Posterior vena cava (tissue), 2 donors: Measurements from ENCODE around the gene SMIM27. TPM values are rescaled to one million over a fixed set of nuclear protein-coding genes. Genes with fewer than 3 reads are reported as not detected.

ENCODE experiments used
- DNase-seq: peaks from one replicate; pipeline ENCODE4 v3.0.0-alpha.2; 2020; ENCODE audit warnings: low spot score
- intact Hi-C, 2 donors: fragments of 100-400 bp; cut with DNase I; formaldehyde crosslinking; loops; one replicate each; pipeline versions ENCODE4 v1.14.1 to v1.14.2; 2022 to 2023
- total RNA-seq, 2 donors: library from RNA; stranded (reverse); fragmentation: NEBNext Ultra II Directional; extraction: Animal tissue kit (Norgen Biotek cat#: 25700); gene quantifications; one replicate each; pipeline ENCODE4 v1.2.1, GENCODE V29; 2021
- donor health status: DM: yes; HTN: yes; CAD: no.
- donor health status: DM: yes; HTN: yes; CAD: no.

Gene SMIM27
- total RNA-seq, 2 donors from 2014 or later = 9.6 to 10.7 TPM

DNA sequence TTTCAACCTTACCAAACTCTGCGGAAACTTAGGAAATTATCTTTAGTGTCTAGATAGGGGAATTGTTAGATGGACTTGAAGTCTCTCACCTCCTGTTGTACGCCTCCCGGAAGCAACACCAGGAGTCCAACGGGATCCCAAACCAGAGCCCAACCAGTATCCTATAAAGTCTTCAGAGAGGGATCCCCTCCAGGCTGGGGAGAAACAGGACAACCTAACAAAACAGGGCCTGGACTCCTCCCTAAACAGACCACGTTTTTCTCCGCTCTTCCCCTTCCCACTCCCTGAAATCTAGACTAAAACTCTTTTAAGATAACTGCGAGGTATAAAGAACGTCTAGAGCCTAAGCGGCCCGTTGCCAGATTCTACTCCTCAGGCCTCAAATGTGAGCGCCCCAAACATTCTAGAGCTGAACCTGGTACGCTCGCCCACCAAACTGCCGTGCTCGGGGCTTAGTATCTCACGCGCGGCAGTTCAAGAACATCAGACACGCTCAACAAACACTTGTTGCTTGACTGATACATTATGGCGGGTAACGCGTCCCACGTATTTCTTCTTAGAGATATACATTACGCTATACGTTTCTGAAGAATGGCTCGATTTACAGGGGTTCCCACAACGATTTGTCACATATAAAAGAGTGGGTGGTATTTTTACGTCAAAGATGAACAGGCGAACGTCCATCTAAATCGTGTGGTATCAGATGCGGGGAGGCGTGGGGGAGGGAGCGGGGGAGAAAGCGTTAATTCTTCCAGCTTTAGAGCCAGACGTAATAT lies 663 bp upstream of the SMIM27 start:
- intact Hi-C loops = no loop called here
- DNase-seq = no peak

DNA sequence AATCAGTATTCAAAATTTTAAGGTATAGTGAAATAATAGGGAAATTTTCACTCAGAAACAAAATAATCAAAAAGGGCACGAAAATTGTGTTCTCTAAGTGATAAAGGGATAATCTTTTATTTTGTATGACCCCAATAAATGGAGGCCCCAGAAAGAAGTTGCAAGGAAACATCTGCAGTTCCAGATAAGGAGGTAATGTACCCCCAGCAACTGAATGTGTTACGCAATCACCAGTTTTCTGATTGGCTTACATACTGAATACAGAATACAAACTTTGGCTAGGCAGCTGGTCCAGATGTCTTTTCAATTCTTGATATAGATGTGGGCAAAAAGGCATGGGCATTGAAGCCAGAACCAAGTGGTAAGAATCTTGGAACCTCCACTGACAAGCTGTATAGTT lies 2.0 kb downstream of the SMIM27 start:
- DNase-seq = no peak
- intact Hi-C loops = no loop called here

DNA sequence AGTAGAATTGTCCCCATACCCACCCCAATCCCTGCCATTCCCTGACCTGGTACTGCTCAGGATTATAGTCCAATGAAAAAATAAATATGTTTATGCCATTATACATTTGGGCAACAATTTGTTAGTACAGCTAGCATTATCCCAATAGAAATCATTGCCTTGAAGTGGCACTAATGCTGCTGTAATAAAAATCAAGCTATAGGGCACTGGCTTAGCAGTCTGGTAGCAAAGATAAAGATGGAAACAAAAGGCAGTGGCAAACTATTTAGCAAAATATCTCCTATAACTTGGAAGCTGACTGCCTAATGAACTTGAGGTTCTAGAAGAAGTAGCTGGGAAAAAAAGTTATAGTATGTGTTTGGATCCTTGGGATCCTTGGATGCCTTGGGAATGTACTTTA lies 2.5 kb downstream of the SMIM27 start:
- no peak for DNase-seq
- intact Hi-C loops = no loop called here

GRCh38 chr9:32558408-32558934 lies 6.3 kb downstream of the SMIM27 start:
- DNase-seq = no peak
- intact Hi-C loops = no loop called here

DNA sequence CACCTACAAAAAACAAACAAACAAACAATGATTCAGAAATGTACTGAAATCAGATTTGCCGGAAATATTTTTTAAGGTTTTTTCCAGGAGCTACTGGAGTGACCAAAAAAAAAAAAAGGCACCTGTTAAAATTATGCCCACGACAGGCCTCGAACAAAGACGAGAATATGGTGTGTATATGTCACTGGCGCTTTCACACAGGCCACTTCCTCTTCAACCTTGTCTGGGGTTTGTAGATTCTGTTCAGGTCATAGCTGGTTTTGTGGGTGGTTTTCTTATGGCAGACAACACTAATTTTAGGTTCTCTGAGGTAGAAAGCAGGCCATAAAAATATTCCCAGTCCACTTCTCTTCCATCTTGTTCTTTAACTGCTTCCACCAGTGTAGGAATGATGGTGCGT lies 13.8 kb downstream of the SMIM27 start:
- intact Hi-C loops = no loop called here
- no peak for DNase-seq

DNA sequence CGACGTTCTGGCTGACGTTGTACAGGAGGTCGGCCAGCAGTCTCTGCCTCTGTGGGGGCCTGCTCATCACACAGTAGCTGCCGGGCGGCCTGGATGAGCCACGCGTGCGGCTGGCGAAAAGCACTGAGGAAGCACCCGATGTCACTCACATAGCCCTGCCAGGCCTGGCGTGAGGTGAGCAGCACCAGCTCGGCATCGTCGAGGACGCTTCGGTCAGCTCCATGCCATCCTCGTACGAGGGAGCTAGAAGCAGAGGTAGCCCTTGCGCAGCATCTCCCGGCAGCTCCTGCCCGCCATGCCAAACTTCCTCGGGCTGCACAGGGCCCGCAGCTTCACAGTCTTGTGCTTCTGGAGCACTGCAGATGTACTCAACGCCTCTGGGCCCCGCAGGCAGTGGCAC lies 14.6 kb downstream of the SMIM27 start:
- no peak for DNase-seq
- intact Hi-C loops = no loop called here

- intact Hi-C loops = loop anchor here in 1 of 2 donors (1.0 kb wide), 1 partner anchor 22 kb away; no protein-coding TSS in a partner anchor
- DNase-seq = no peak
Observed at GRCh38 chr9:32570262-32570661, 18.1 kb downstream of the SMIM27 start.

DNA sequence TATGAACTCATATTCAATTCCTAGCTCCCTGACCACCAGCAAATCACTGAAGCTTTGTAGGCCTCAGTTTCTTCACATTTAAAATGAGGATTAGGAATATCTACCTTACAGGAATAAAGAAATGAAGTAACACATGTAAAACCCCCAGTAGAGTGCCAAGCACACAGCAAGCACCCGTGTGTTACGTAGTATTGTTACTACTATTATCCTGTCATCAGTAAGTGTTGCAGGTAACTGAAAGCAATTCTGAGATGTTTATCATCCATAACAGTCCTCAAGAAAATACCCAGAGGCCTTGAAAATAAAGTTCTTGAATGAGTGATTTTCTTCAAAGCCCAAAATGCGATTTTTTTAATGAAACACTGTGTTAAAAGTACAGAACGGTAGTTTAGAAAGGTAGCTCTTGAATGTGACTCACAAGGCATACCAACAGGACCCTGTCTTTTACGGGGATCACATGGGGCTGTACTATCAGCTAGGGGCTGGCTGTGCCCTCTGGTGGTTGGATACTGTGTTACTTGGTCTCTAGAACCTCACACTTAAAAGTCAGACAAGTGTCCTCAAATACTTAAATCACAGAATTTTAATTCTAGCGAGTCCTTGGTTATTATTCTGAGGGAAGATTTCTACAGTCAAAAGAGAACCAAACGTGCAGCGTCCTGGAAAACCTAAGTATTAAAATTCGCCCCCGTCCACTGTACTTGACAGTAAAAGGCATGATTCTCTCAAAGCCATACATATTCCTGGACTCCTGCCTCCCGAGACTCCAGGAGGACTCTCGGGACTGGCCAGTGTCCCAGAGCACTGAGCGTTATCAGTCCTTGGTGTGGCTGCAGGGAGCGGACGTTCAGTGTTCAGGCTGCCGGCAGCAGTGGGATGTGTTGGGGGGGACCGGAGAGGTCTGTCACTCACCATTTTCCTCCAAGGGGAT lies 20.1 kb downstream of the SMIM27 start:
- intact Hi-C loops = no loop called here

DNA sequence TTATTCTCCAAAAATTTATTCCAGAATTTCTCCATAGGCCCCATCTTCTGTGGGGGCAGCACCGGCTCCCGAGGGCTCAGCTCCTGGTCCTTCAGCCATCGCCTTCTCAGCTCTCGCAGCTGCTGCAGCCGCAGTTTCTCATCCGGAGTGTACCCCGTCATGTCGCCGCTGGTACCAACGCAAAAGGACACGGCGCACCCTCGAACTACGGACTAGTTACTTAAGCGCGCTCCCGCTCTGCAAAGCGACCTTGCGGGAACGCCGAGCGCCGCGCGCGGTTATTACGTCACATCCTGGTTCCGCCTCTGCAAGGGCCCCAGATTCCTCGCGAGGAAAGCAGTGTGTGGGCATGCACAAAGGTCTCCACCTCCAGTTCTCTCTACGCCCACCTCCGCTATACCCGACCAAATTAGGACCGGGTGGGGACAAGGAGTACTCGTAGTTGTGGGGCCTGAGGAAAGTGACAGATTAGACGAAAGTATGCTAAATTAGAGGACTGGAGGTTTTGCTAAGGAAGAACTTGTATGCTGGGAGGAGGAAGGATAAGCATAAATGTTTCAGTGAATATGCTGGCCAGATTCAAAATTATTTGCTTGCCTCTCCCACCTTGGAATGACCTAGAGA lies 20.9 kb downstream of the SMIM27 start, which contains the start of gene NDUFB6:
NDUFB6 (minus strand) TSS at position 260 of the 624 bp plus-strand sequence; CDS start at position 161, 99 bp downstream.
- intact Hi-C loops = no loop called here
- peak; percentile 99 for DNase-seq

More for the DNA sequence above, 20.1 kb downstream of the SMIM27 start:
- no peak for DNase-seq

DNA sequence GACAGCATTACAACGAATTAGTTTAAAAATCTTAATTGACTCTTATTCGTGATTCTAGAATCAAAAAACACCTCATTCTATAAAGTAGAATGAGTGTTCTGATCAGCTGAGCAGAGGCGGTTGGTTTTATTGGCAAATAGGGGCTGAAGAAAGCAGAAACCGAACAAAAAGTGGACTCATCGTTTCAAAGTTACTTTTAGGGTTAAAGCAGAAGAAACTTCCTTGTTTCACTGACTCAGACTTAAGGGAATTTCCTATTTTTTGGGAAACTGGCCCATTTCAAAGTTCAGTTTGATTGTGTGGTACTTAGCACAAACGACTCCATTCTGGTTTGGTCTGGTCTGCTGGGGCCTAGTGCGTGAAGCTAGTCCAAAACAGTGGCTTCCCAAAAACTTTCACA lies 21.7 kb downstream of the SMIM27 start:
- no peak for DNase-seq
- intact Hi-C loops = no loop called here

GRCh38 chr9:32574858-32575257 lies 22.7 kb downstream of the SMIM27 start:
- no peak for DNase-seq

GRCh38 chr9:32577316-32577715 lies 25.2 kb downstream of the SMIM27 start:
- intact Hi-C loops = no loop called here
- no peak for DNase-seq

More at GRCh38 chr9:32574858-32575257, 22.7 kb downstream of the SMIM27 start:
- intact Hi-C loops = no loop called here

- no peak for DNase-seq
- intact Hi-C loops = loop anchor here (2.0 kb wide), 1 partner anchor 200 kb away; no protein-coding TSS in a partner anchor
Observed at GRCh38 chr9:32578976-32579375, 26.8 kb downstream of the SMIM27 start.

- intact Hi-C loops = loop anchor here (2.0 kb wide), 1 partner anchor 201 kb away; no protein-coding TSS in a partner anchor
- DNase-seq = peak; percentile 88
Observed at GRCh38 chr9:32579706-32580331, 27.7 kb downstream of the SMIM27 start.

- intact Hi-C loops = no loop called here
- DNase-seq = no peak
Observed at GRCh38 chr9:32580631-32581300, 28.6 kb downstream of the SMIM27 start.

- DNase-seq = no peak
- intact Hi-C loops = no loop called here
Observed at GRCh38 chr9:32581512-32582143, 29.5 kb downstream of the SMIM27 start.

DNA sequence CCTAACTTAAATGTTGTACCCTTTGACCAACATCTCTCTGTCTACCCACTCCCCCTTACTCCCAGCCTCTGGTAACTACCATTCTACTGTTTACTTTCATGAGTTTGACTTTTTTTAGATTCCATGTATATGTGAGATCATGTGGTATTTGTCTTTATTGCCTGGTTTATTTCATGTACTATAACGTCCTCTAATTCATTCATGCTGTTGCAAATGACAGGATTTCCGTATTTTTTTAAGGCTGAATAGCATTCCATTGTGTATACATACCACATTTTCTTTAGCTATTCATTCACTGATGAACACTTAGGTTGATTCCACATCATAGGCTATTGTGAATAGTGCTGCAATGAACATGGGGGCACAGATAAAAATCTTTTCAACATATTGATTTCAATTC lies 32.7 kb downstream of the SMIM27 start:
- DNase-seq = no peak
- intact Hi-C loops = no loop called here

- intact Hi-C loops = no loop called here
- no peak for DNase-seq
Observed at GRCh38 chr9:32587901-32588300, 35.8 kb downstream of the SMIM27 start.
